ENCODE results near the gene OSBPL10. TPM values are rescaled to one million over a fixed set of nuclear protein-coding genes. Genes with fewer than 3 reads are reported as not detected.

OSBPL10 gene
- total RNA-seq, 2 donors from 2014 or later = 23.8 to 33.6 TPM

GRCh38 chr3:31880482-31881078, 100.5 kb downstream of the OSBPL10 start:
- TF ChIP-seq, protein P1, sequence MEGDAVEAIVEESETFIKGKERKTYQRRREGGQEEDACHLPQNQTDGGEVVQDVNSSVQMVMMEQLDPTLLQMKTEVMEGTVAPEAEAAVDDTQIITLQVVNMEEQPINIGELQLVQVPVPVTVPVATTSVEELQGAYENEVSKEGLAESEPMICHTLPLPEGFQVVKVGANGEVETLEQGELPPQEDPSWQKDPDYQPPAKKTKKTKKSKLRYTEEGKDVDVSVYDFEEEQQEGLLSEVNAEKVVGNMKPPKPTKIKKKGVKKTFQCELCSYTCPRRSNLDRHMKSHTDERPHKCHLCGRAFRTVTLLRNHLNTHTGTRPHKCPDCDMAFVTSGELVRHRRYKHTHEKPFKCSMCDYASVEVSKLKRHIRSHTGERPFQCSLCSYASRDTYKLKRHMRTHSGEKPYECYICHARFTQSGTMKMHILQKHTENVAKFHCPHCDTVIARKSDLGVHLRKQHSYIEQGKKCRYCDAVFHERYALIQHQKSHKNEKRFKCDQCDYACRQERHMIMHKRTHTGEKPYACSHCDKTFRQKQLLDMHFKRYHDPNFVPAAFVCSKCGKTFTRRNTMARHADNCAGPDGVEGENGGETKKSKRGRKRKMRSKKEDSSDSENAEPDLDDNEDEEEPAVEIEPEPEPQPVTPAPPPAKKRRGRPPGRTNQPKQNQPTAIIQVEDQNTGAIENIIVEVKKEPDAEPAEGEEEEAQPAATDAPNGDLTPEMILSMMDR (conservative IDR thresholded peaks at IDR 0.05) = no peak
- H3K9me3 Mint-ChIP-seq = no peaks in the 10 kb centered on the region

GRCh38 chr3:31880020-31880419, 101.0 kb downstream of the OSBPL10 start:
- Histone ChIP-seq H3K9me3 (ENCODE audit: control insufficient read depth, low read length) (no peaks in the 10 kb centered on the region), H3K4me1 (ENCODE audit: control insufficient read depth, insufficient read depth, low read length) (peaks cover 3% of the 10 kb centered on the region), H3K27me3 (ENCODE audit: control insufficient read depth, insufficient read depth, low read length, poor library complexity, severe bottlenecking) (no peaks in the 10 kb centered on the region), H3K9ac (ENCODE audit: extremely low read depth, low read length, poor library complexity, severe bottlenecking) (no peak overlapping the region), H3K36me3 (ENCODE audit: control insufficient read depth, insufficient read depth, low read length) (no peaks in the 10 kb centered on the region), H3K27ac (ENCODE audit: low read depth, low read length) (no peak overlapping the region), H3K4me3 (ENCODE audit: low read length) (no peak overlapping the region)
- H3K4me3 Mint-ChIP-seq = no peak overlapping the region
- TF ChIP-seq, protein P1 (conservative IDR thresholded peaks at IDR 0.05) = no peak
- WGBS, 2 experiments (ENCODE audit: insufficient coverage in 1 of 2, insufficient read length in 1 of 2) = 93 to 100% methylated on average over 3 to 4 of the region's 4 CpGs
- H3K27ac Mint-ChIP-seq = no peak overlapping the region
- peaks cover 20% of the 10 kb centered on the region for H3K4me1 Mint-ChIP-seq
- H3K9me3 Mint-ChIP-seq = no peaks in the 10 kb centered on the region
- H3K27me3 Mint-ChIP-seq (ENCODE audit: insufficient read depth) = no peaks in the 10 kb centered on the region
- DNase-seq = no peak
- H3K36me3 Mint-ChIP-seq (ENCODE audit: low read depth) = no peaks in the 10 kb centered on the region

More at GRCh38 chr3:31880482-31881078, 100.5 kb downstream of the OSBPL10 start:
- no peaks in the 10 kb centered on the region for H3K27me3 ChIP-seq (ENCODE audit: control insufficient read depth, insufficient read depth, low read length, poor library complexity, severe bottlenecking)
- DNase-seq = no peak
- 71 to 96% methylated on average over 3 to 4 of the region's 4 CpGs for WGBS, 2 experiments (ENCODE audit: insufficient coverage in 1 of 2, insufficient read length in 1 of 2)
- peaks cover 3% of the 10 kb centered on the region for H3K4me1 ChIP-seq (ENCODE audit: control insufficient read depth, insufficient read depth, low read length)
- no peak overlapping the region for H3K27ac ChIP-seq (ENCODE audit: low read depth, low read length)
- H3K9me3 ChIP-seq (ENCODE audit: control insufficient read depth, low read length) = no peaks in the 10 kb centered on the region
- Mint-ChIP-seq H3K27ac (no peak overlapping the region), H3K27me3 (ENCODE audit: insufficient read depth) (no peaks in the 10 kb centered on the region), H3K4me3 (no peak overlapping the region), H3K4me1 (peaks cover 20% of the 10 kb centered on the region), H3K36me3 (ENCODE audit: low read depth) (no peaks in the 10 kb centered on the region)
- H3K9ac ChIP-seq (ENCODE audit: extremely low read depth, low read length, poor library complexity, severe bottlenecking) = no peak overlapping the region
- no peaks in the 10 kb centered on the region for H3K36me3 ChIP-seq (ENCODE audit: control insufficient read depth, insufficient read depth, low read length)
- no peak overlapping the region for H3K4me3 ChIP-seq (ENCODE audit: low read length)

DNA sequence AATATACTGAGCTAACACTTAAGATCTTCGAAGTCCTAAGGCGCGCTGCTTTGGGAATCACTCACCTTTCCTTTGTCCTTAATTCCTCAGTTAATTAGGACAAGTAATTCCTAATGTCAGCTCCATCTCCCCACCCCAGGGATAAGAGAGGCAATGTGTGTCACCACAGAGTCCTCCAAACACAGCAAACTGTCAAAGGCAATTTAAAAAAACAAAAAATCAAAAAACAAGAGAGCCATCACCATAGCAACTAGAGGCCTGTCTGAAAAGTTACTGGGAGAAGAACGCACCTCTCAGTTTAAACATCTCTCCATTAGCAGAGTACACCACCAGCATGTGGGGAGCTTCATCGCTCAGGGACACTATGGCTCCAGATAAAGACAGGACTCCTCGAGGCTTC, 101.7 kb downstream of the OSBPL10 start:
- Histone ChIP-seq H3K36me3 (ENCODE audit: control insufficient read depth, insufficient read depth, low read length) (no peaks in the 10 kb centered on the region), H3K9me3 (ENCODE audit: control insufficient read depth, low read length) (no peaks in the 10 kb centered on the region), H3K4me3 (ENCODE audit: low read length) (no peak overlapping the region), H3K27ac (ENCODE audit: low read depth, low read length) (no peak overlapping the region), H3K9ac (ENCODE audit: extremely low read depth, low read length, poor library complexity, severe bottlenecking) (no peak overlapping the region), H3K27me3 (ENCODE audit: control insufficient read depth, insufficient read depth, low read length, poor library complexity, severe bottlenecking) (no peaks in the 10 kb centered on the region), H3K4me1 (ENCODE audit: control insufficient read depth, insufficient read depth, low read length) (peaks cover 3% of the 10 kb centered on the region)
- Mint-ChIP-seq H3K4me1 (peaks cover 20% of the 10 kb centered on the region), H3K4me3 (no peak overlapping the region), H3K27ac (no peak overlapping the region), H3K36me3 (ENCODE audit: low read depth) (no peaks in the 10 kb centered on the region), H3K9me3 (no peaks in the 10 kb centered on the region), H3K27me3 (ENCODE audit: insufficient read depth) (no peaks in the 10 kb centered on the region)
- TF ChIP-seq, protein P1 (conservative IDR thresholded peaks at IDR 0.05) = no peak
- 95 to 97% methylated on average over 5 to 6 of the region's 6 CpGs for WGBS, 2 experiments (ENCODE audit: insufficient coverage in 1 of 2, insufficient read length in 1 of 2)
- no peak for DNase-seq
